Myometrial cell (primary cell): ENCODE measurements around the gene ADCYAP1R1. TPM values are rescaled to one million over a fixed set of nuclear protein-coding genes. Genes with fewer than 3 reads are reported as not detected.

Experiments
- total RNA-seq: library from RNA; depleted of rRNA; stranded (reverse); fragments of >200 nt; gene quantifications from 2 replicates; pipeline ENCODE4 v1.2.3, GENCODE V29; 2015

The ADCYAP1R1 gene
- not detected in 2 replicates for total RNA-seq

GRCh38 chr7:31051598-31052486, at the start of gene ADCYAP1R1:
TSS of gene ADCYAP1R1 (plus strand) at chr7:31052308. CDS start at chr7:31063265, 10,957 bp downstream.

Other genes with a start within 250 kb of the ADCYAP1R1 start
- gene AQP1, start 140.5 kb upstream of the ADCYAP1R1 start, total RNA-seq = 1.1 and 1.4 TPM in 2 replicates
- not detected in 2 replicates for gene GHRHR, start 88.4 kb upstream of the ADCYAP1R1 start, total RNA-seq